Astrocyte (in vitro differentiated cells and primary cell): ENCODE results near the gene PARG. TPM values are rescaled to one million over a fixed set of nuclear protein-coding genes. Genes with fewer than 3 reads are reported as not detected.

Experiments
- DNase-seq: peaks from one replicate; pipeline ENCODE4 v3.0.0-alpha.2; 2010; ENCODE audit warnings: low read depth
- FAIRE-seq: peaks from 2 replicates; lab custom pipeline; 2011; peaks lifted over from hg19 to GRCh38; lab: Jason Lieb, UNC
- H2AFZ ChIP-seq: 2 replicates; pipeline ENCODE4 v1.6.0; 2012; ENCODE audit warnings: low read depth, low read length, inconsistent platforms
- H3K27ac ChIP-seq: 2 replicates; pipeline ENCODE4 v1.5.1; 2011; ENCODE audit warnings: low read depth, low read length, inconsistent platforms
- H3K27me3 ChIP-seq: 2 replicates; pipeline ENCODE4 v1.6.0; 2011; ENCODE audit warnings: low read length, inconsistent platforms; ENCODE audit not compliant: insufficient read depth
- H3K36me3 ChIP-seq: 2 replicates; pipeline ENCODE4 v1.5.1; 2011; ENCODE audit warnings: low read length, inconsistent platforms; ENCODE audit not compliant: insufficient read depth
- H3K4me1 ChIP-seq: 2 replicates; pipeline ENCODE4 v1.5.1; 2011; ENCODE audit warnings: low read length, inconsistent platforms; ENCODE audit not compliant: insufficient read depth
- H3K4me2 ChIP-seq: 2 replicates; pipeline ENCODE4 v1.6.0; 2012; ENCODE audit warnings: low read length, inconsistent platforms
- H3K4me3 ChIP-seq: 2 replicates; pipeline ENCODE4 v1.5.1; 2011; ENCODE audit warnings: low read depth, mild to moderate bottlenecking, low read length, inconsistent platforms; ENCODE audit not compliant: insufficient read depth
- H3K79me2 ChIP-seq: 2 replicates; pipeline ENCODE4 v1.6.0; 2012; ENCODE audit warnings: mild to moderate bottlenecking, low read length, inconsistent platforms; ENCODE audit not compliant: insufficient read depth
- H3K9ac ChIP-seq: 2 replicates; pipeline ENCODE4 v1.6.0; 2012; ENCODE audit warnings: mild to moderate bottlenecking, low read length, inconsistent platforms
- H3K9me3 ChIP-seq: 2 replicates; pipeline ENCODE4 v1.5.1; 2012; ENCODE audit warnings: low read depth, mild to moderate bottlenecking, low read length, inconsistent platforms; ENCODE audit not compliant: insufficient read depth
- H4K20me1 ChIP-seq: 2 replicates; pipeline ENCODE4 v1.6.0; 2012; ENCODE audit warnings: low read length, inconsistent platforms; ENCODE audit not compliant: insufficient read depth
- H3K27ac Mint-ChIP-seq: one replicate; pipeline ENCODE4 v1.8.0; 2021; ENCODE audit warnings: mild to moderate bottlenecking, mixed read lengths; ENCODE audit not compliant: unreplicated experiment
- H3K27me3 Mint-ChIP-seq: one replicate; pipeline ENCODE4 v1.8.0; 2021; ENCODE audit warnings: low read depth, mixed read lengths; ENCODE audit not compliant: unreplicated experiment
- H3K36me3 Mint-ChIP-seq: one replicate; pipeline ENCODE4 v1.8.0; 2021; ENCODE audit warnings: low read depth, mixed read lengths; ENCODE audit not compliant: unreplicated experiment
- H3K4me1 Mint-ChIP-seq: one replicate; pipeline ENCODE4 v1.8.0; 2021; ENCODE audit warnings: low read depth, mixed read lengths; ENCODE audit not compliant: unreplicated experiment
- H3K4me3 Mint-ChIP-seq: one replicate; pipeline ENCODE4 v1.8.0; 2021; ENCODE audit warnings: mild to moderate bottlenecking, moderate library complexity, mixed read lengths; ENCODE audit not compliant: unreplicated experiment
- H3K9me3 Mint-ChIP-seq: one replicate; pipeline ENCODE4 v1.8.0; 2021; ENCODE audit warnings: mild to moderate bottlenecking, mixed read lengths; ENCODE audit not compliant: unreplicated experiment
- CTCF ChIP-seq: IDR thresholded peaks from 2 replicates; pipeline ENCODE4 v1.5.1; 2011; ENCODE audit warnings: low read depth, mild to moderate bottlenecking, inconsistent platforms, low read length, moderate library complexity; ENCODE audit not compliant: insufficient read depth
- EZH2 ChIP-seq: IDR thresholded peaks from 2 replicates; pipeline ENCODE4 v1.6.1; 2012; ENCODE audit warnings: mild to moderate bottlenecking, low read length, inconsistent platforms; ENCODE audit not compliant: insufficient read depth
- total RNA-seq: library from RNA; stranded (reverse); gene quantifications from 2 replicates; pipeline ENCODE4 v1.2.1, GENCODE V29; 2021

The PARG gene
- total RNA-seq, 1 donor from 2014 or later, result 37.7 TPM

GRCh38 chr10:49791100-49791499, 150.7 kb downstream of the PARG start:
- Mint-ChIP-seq H3K27me3 (no peaks in the 10 kb centered on the region), H3K4me3 (no peak overlapping the region), H3K27ac (no peak overlapping the region), H3K36me3 (no peaks in the 10 kb centered on the region), H3K4me1 (no peaks in the 10 kb centered on the region), H3K9me3 (no peaks in the 10 kb centered on the region)
- Histone ChIP-seq H3K9me3 (no peaks in the 10 kb centered on the region), H3K27me3 (no peaks in the 10 kb centered on the region), H2AFZ (no peak overlapping the region), H3K4me2 (no peak overlapping the region), H3K4me1 (no peaks in the 10 kb centered on the region), H3K4me3 (no peak overlapping the region), H3K27ac (no peak overlapping the region), H3K9ac (no peak overlapping the region), H3K36me3 (no peaks in the 10 kb centered on the region), H4K20me1 (no peaks in the 10 kb centered on the region), H3K79me2 (no peaks in the 10 kb centered on the region)
- FAIRE-seq, result no peak
- no peak for DNase-seq
- TF ChIP-seq CTCF (no peak), EZH2 (no peak)

GRCh38 chr10:49784681-49785080, 157.1 kb downstream of the PARG start:
- H3K27me3 ChIP-seq, result no peaks in the 10 kb centered on the region
- no peak overlapping the region for H2AFZ ChIP-seq
- H3K9me3 ChIP-seq, result no peaks in the 10 kb centered on the region
- no peak overlapping the region for H3K27ac Mint-ChIP-seq
- TF ChIP-seq EZH2 (no peak), CTCF (no peak)
- no peaks in the 10 kb centered on the region for H3K4me1 Mint-ChIP-seq
- no peak for DNase-seq
- no peak overlapping the region for H3K4me2 ChIP-seq
- H3K4me3 ChIP-seq, result no peak overlapping the region
- no peak overlapping the region for H3K27ac ChIP-seq
- no peak overlapping the region for H3K9ac ChIP-seq
- H4K20me1 ChIP-seq, result no peaks in the 10 kb centered on the region
- H3K79me2 ChIP-seq, result no peaks in the 10 kb centered on the region
- H3K9me3 Mint-ChIP-seq, result no peaks in the 10 kb centered on the region
- FAIRE-seq, result no peak
- no peaks in the 10 kb centered on the region for H3K36me3 Mint-ChIP-seq
- peaks cover 7% of the 10 kb centered on the region for H3K27me3 Mint-ChIP-seq
- H3K4me3 Mint-ChIP-seq, result no peak overlapping the region
- H3K36me3 ChIP-seq, result no peaks in the 10 kb centered on the region
- H3K4me1 ChIP-seq, result no peaks in the 10 kb centered on the region

GRCh38 chr10:49783645-49784044, 158.2 kb downstream of the PARG start:
- H2AFZ ChIP-seq, result no peak overlapping the region
- no peak overlapping the region for H3K4me2 ChIP-seq
- H3K27ac ChIP-seq, result no peak overlapping the region
- no peaks in the 10 kb centered on the region for H3K79me2 ChIP-seq
- no peak overlapping the region for H3K27ac Mint-ChIP-seq
- H3K4me3 ChIP-seq, result no peak overlapping the region
- H3K4me3 Mint-ChIP-seq, result no peak overlapping the region
- FAIRE-seq (no peak), DNase-seq (no peak)
- no peaks in the 10 kb centered on the region for H3K27me3 ChIP-seq
- H3K4me1 Mint-ChIP-seq, result no peaks in the 10 kb centered on the region
- peaks cover 7% of the 10 kb centered on the region for H3K27me3 Mint-ChIP-seq
- no peaks in the 10 kb centered on the region for H4K20me1 ChIP-seq
- H3K9me3 Mint-ChIP-seq, result no peaks in the 10 kb centered on the region
- H3K36me3 Mint-ChIP-seq, result no peaks in the 10 kb centered on the region
- no peaks in the 10 kb centered on the region for H3K4me1 ChIP-seq
- H3K36me3 ChIP-seq, result no peaks in the 10 kb centered on the region
- H3K9me3 ChIP-seq, result no peaks in the 10 kb centered on the region
- TF ChIP-seq CTCF (no peak), EZH2 (no peak)
- H3K9ac ChIP-seq, result no peak overlapping the region
